GM10847 (cell line): ENCODE results near the gene POU6F2.

Source experiments
- POLR2A ChIP-seq: IDR thresholded peaks from 2 replicates; pipeline ENCODE4 v1.6.1; 2011; ENCODE audit not compliant: insufficient read length; ENCODE audit errors: extremely low read depth

Gene POU6F2

DNA sequence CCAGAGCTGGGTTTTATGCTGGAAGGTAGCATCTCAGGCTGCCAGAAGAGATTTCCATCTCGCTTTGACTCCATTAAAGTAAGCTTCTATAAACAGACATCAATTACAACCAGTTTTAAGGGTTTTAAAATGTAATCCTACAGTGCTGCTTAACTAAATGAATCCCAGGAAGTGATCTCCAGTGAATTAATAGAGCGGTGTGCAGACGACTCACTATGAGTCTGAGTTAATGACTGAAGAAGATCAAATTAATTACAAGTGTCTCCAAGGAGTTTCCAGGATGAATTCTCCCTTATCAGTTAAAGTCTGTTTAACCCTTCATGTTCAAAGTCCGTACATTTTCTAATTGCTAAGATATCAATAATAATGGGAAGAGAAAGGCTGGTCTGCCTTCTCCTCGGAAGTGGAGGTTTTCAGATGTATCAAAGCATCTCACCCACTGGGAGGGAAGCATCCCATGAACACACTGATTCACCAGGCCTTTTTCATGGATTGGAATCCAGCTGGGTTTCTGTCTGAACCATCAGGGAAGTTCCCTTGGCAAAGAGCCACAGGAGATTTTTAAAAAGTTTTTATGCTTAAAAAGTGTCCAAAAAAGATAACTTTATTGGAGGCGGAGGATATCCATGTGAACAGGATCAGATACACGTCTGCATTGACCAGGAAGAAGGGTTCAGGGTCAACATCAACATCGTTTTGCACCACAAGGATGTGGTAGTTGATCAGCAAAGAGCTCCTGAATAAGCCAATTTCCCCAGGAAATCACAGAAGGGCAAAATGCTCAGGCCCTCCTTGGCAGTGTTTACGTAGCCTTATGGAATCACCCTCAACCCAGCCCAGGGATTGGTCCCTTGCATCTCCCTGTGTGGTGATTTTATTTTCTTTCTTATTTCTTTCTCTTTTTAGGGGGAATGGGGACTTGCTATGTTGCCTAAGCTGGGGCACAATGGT is 288.2 kb downstream of the POU6F2 start:
- no peak for TF ChIP-seq POLR2A

DNA sequence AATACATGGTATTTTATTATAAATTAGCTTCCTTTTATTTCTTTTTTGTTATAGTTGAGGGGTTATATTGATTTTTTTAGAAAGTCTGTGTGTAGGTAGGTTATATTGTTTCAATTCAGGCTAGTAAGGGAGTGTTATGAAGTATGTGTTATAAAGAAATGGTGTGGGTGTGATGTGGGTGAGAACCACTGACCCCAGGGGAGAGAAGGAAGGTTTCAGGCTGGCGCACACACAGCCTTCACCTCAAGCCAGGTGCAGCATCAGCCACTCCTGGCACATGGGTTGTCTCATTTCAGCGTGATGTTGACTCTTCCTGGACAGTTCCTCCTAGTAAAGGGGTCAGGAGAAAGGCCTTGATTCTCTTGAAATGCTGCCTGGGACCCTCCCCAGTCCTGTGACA is 291.3 kb downstream of the POU6F2 start:
- TF ChIP-seq POLR2A, result no peak

DNA sequence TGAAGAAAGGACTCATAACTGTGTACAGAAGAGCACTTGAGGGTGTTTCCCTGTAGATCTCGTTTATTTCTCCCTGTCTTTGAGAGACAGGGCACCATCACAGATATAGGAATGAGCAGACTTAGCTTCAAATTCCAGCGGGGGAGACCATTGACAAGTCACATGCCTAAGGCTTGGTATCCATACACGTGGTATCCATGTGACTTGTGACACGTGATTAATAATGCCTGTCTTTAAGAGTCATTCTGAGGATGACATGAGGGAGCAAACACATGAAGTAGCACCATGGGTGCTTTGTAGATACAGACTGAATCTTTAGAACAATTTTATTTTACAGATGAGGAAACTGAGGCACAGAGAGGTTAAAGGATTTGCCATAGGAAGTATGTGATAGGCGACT is 292.3 kb downstream of the POU6F2 start:
- no peak for TF ChIP-seq POLR2A

DNA sequence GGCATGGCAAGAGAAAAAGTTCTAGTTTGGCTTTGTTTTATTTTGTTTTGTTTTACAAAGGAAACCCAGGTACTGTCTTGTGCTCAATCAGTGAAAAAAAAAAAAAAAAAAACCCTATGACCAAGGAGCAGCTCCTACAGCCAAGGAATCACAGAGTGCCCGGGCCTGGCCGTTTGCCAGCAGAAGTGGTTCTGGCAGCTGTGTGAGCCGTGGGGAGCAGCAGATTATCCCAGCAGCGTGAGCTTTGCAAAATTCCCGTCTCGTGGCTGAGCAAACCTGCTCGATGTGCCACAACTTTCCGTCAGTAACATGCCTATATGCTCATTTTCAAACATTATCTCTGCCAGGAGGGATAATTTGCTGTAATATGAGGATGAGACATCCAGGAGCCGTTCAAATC is 293.7 kb downstream of the POU6F2 start:
- no peak for TF ChIP-seq POLR2A

DNA sequence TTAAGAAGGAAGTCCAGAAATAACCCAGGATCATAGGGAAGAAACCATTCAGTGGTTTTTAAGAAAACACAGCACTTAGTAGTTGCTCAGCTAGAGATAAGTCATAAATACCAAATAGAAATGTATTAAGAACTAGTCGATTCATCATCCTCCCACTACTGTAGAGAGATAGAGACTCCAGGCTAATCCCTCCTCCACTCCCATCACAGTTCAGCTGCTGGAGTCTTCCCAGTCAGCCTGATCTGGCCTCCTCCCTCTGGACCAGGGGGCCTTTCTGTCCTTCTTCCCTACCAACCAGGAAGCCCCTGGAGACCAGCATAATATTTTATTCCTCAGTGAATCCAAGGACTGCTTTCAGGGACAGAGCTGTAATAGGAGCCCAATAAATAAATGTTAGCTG is 294.4 kb downstream of the POU6F2 start:
- TF ChIP-seq POLR2A, result no peak

DNA sequence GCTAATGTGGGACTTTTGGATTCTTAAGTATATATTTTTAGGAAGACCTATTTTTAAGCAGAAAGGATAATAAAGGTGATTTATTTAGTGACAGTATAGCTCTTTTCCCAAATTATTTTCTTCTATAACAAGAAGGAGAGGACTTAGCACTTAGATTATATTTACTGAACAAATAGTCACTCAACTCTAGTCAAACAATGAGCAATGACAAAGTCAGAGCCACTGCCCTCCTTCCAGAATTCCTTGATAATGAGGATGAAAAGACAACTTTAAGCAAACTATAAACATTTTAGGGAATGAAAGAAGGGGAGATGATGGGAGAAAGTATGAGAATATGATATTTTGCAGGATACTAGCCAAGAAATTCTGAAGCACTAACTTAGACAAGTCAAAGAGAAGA is 295.0 kb downstream of the POU6F2 start:
- no peak for TF ChIP-seq POLR2A

DNA sequence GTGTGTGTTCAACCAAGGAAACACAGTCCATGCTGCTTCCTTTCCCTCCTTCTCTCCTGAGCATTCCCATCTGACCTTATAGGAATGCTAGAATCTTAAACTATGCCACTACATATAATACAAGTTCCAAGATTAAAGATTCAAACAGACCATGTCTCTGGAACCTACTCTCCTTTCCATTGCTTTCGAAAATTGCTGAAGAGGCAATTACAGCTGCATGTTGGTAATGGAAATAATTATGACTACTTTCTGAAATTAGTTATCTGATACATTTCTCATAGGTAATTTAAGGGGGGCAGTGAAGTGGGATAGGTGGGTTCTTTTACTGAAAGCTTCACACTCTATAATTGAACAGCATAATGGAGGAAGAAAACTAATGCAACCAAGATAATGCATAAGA is 302.6 kb downstream of the POU6F2 start:
- no peak for TF ChIP-seq POLR2A

DNA sequence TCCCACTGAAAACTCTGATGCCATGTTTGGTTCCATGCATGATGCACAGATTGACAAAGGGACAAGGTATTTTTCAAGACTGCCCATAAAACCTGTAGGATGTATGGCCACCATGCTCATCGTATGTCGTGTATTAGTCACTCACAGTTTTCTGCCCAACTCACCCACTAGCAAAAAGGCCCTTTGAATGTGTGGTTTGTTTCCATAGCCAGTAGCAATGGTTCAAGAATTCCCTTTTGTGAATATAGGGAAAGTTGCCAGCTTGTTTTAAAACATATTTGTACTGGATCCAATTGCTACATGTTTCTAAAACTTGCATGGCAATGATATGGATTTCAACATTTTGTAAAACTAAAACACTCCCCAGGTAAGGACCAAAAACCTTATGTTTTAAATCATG is 307.5 kb downstream of the POU6F2 start:
- no peak for TF ChIP-seq POLR2A

DNA sequence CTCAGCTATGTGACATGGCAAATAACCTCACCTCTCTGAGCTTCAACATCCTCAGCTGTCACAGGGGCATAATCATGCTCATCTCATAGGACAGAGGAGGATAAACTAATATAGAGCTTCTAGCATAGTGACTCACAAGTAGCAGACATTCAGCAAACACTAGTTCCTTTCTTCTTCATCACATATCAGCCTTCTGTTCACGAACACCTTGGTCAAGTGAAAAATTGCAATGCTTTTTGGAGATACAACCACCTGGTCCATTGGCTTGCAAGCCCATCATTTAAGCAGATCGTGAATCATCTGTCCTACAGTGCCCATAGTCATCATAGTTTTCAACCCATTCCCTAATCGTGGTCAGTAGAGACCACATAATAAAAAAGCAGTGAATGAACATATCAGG is 310.6 kb downstream of the POU6F2 start:
- TF ChIP-seq POLR2A, result no peak

DNA sequence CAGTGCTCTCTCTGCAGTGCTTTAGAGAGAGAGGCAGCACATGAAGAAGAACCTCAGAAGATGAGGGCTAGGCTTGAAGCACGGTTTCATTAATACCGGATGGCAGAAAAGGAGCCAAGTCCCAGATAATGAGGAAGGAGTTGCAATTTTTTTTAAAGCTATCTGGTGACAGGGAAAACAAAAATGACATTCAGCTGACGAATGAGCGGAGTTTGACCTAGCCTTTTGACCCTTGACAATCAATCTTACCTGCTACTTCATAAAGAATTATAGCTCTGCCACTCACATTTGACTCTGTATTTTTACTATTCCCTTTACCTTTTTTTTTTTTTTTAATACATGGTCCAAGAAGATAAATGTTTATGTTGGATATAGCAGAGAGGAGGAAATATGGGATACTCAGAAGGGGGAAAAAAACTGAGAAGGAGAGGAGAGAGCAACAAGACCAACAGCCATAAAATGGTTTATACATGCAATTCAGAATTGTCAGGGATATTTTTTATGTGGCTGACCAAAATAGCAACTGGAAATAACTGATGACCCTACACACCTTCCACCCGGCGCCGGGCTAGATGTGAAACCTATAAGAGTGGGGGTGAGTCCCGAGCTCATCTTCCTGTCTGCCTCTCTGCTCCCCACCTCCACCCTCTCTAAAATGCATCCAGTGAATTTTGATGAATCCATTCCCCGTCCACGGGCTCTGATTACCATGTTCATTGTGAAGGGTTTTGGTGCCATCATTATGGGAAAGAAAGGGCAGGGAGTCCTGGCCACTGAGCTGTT is 314.1 kb downstream of the POU6F2 start:
- TF ChIP-seq POLR2A, result no peak

DNA sequence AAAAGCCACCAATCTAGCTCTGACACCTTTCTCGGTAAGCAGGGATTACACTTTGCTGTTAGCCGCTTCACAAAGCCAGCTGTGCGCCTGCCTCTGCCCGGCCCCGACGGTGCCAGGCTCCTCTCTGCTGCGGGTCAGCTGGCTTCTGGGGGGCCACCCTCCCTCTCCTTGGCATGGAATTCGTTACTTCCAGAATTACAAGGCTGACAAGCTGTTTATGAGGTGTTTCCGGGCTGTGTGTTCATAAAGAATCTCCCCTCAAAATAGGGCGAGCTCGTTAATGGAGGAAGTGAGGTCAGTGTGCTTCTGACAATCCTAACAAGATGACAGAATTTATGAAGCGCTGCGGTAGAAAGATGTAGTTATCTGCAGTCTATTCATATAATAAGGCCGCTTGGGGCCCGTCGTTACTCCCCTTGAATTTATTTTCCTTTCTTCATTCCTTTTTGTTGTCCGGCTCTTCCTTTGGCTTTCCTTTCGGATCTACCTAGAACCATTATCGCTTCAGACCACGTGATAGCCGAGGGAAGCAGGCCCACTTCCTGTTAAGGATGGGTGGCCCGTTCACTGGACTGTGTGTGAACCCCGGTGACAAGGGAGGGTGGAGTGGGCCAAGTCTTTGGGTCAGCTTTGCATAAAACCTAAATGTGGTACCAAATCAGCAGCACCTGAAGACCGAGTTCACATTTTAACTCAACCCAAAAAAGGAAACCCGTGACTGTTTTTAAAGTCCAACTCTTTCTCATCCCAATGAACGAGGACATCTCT is 315.5 kb downstream of the POU6F2 start:
- TF ChIP-seq POLR2A, result no peak

DNA sequence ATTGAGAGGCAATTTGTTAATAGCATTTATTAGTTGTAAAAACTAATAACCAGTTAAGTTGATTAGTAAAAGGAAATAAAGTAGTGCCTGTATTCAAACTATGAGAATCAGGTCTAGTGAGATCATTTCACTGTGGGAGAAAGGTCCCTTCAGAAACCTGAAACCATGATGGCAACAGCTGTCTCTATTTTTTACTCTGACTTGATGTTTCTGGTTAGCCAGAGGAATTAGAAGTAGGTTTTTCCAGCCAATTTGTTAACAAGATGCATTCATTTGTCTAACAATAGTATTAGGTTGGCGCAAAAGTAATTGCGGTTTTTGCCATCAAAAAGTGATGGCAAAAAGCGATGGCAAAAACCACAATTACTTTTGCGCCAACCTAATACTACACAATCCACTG is 316.3 kb downstream of the POU6F2 start:
- TF ChIP-seq POLR2A, result no peak

DNA sequence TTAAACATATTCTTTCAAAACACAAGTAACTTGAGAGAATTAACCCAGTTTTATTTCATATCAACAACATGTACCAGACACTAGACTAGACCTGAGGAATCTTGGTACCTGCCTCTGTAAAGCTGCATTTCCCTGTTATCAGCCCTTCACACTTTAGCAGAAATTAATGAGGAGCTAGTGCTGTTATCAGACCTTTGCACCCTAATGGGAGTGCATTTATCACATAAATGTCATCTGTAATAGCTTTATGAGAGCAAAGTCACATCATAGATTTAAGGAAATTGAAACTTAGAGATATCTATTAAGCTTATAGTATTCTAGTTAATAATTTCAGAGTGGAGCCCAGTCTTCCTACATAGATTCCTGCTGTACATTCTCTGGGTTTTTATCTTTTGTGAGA is 318.1 kb downstream of the POU6F2 start:
- no peak for TF ChIP-seq POLR2A

DNA sequence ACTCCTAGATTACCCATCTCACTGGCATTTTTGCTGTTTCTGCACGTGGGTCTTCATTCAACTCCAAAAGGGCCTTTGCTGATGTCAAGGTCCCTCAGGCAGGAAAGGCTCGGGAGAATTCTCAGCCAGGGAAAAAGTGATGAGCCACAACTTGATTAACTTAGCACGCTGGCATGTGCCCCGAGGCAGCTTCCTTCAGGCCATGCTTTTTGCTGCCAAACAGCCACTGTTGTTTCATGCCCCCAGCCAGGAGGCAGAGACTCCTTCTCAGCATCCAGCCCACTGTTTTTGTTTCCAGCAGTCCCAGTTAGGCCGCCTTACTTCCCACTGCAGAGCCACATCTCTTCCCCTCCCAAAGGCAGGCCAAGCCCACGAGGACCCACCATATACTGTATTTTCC is 322.0 kb downstream of the POU6F2 start:
- TF ChIP-seq POLR2A, result no peak

DNA sequence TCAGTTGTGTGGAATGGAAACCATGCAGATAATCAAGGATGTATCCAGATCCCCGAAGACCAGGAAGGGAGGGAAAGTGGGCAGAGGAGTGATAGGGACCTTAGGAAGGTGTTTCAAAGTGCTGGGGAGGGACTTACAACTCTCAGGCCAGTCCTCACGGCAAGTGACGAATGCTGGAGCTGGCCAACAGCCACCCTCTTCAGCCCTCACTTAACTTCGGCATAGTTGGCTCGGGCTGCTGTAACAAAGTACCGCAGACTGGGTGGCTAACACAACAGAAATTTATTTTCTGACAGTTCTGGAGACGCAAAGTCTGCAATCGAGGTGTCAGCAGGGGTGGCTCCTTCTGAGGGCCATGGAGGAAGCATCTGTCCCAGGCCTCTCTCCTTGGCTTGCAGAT is 322.6 kb downstream of the POU6F2 start:
- no peak for TF ChIP-seq POLR2A
